ENCODE measurements around the gene APOL6.
"Not testable (repeated sequence)": the region's sequence is repeated elsewhere in the genome, so short reads cannot be mapped to it uniquely, and the experiment has no call there.

Gene APOL6

DNA sequence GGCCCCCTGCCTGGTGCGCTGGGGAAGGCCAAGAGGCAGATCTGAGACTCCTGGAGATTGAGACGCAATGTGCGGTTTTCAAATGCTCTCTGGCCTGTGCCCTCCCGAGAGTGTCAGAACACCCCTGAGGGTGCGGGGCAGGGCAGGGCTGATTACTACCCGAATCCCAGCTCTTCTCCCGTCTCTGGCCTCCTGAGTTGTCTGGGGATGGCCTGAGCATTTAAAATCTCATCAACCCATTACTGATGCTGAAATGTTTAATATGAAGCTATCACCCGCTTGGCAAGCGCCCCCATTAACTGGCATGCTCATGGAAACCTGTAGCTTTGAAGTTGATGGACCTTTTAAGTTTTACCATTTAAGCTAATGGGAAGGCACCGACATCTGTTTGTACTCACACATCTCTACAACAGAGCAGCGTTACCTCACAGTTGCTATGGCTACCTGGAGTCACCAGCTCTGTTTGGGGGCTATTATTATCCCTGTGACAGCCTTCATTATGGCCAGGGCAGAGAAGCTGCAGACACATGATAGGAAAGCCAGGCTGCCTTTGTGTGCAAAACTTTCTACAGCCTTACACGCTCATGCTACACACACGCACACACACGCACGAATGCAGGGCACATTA lies 27.5 kb upstream of the APOL6 start:
- H3K4me3 ChIP-seq (ENCODE audit: low read length), result no peak overlapping the region
- H3K4me1 ChIP-seq (ENCODE audit: insufficient read depth, low read length), result peaks cover 5% of the 10 kb centered on the region; the same call in 1 of the 2 replicates
- H3K36me3 ChIP-seq (ENCODE audit: insufficient read depth, low read depth, low read length), result no peaks in the 10 kb centered on the region
- H3K9ac ChIP-seq (ENCODE audit: low read depth, low read length), result no peak overlapping the region
- no peaks in the 10 kb centered on the region for H3K9me3 ChIP-seq (ENCODE audit: insufficient read depth, low read depth, low read length)
- no peak overlapping the region for H3K27ac ChIP-seq (ENCODE audit: low read length)
- H3K27me3 ChIP-seq (ENCODE audit: insufficient read depth, low read length), result no peaks in the 10 kb centered on the region

DNA sequence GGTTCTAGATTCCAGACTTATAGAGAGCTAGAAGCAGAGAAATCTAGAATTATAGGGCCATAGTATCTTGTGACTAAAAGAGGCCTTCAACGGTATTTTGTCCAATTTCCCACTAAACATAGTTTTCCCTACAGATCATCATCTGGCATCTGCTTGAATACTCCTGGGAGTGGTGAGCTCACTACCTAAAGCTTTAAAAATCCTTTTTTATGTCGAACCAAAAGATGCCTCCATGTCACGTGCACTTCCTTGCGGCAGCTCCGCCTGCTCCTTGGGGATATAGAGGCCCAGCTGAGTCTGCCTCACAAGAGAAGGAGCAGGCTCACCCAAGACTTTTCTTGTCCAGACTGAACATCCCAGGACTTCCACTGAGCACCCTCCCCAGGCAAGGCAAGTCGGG lies 26.8 kb upstream of the APOL6 start:
- H3K4me1 ChIP-seq (ENCODE audit: insufficient read depth, low read length), result peaks cover 5% of the 10 kb centered on the region; the same call in 1 of the 2 replicates
- H3K27ac ChIP-seq (ENCODE audit: low read length), result no peak overlapping the region
- H3K27me3 ChIP-seq (ENCODE audit: insufficient read depth, low read length), result no peaks in the 10 kb centered on the region
- H3K36me3 ChIP-seq (ENCODE audit: insufficient read depth, low read depth, low read length), result no peaks in the 10 kb centered on the region
- no peaks in the 10 kb centered on the region for H3K9me3 ChIP-seq (ENCODE audit: insufficient read depth, low read depth, low read length)
- H3K4me3 ChIP-seq (ENCODE audit: low read length), result no peak overlapping the region
- H3K9ac ChIP-seq (ENCODE audit: low read depth, low read length), result no peak overlapping the region

DNA sequence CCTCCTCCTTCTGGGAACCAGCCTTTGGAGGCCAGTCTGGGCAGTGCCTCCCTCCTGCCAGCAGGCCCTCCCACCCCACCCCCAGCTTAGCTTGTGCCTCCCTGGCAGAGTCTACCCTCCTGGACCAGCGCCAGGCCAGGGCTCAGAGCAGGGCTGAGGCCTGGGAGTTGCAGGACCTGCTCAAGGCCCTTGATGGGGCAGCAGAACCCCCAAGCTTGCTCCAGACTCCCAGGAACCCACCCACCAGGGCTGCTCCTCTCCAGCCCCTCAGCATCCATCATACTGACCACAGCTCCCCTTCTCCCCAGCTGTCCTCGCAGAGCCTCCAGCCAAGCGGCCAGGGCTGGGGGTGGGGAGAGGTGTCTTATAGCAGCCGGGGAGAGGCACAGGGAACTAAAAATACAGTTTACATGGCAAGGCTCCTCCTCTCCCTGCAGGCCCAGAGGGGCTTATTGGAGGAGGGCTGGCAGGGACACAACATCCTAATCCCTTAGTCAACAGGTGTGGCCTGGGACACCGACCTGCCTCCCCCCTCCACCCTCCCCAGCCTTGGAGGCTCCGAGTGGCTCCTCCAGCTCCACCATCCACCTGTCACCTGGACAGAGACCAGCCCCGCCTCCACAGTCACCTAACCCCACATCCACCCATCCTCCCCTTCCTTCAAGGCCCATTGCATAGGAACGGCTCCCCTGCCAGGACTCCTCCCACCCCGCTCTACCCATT lies 25.9 kb upstream of the APOL6 start:
- Histone ChIP-seq H3K4me1 (ENCODE audit: insufficient read depth, low read length) (peaks cover 5% of the 10 kb centered on the region; the same call in 1 of the 2 replicates), H3K9ac (ENCODE audit: low read depth, low read length) (no peak overlapping the region), H3K9me3 (ENCODE audit: insufficient read depth, low read depth, low read length) (no peaks in the 10 kb centered on the region), H3K4me3 (ENCODE audit: low read length) (no peak overlapping the region), H3K27ac (ENCODE audit: low read length) (no peak overlapping the region), H3K27me3 (ENCODE audit: insufficient read depth, low read length) (no peaks in the 10 kb centered on the region), H3K36me3 (ENCODE audit: insufficient read depth, low read depth, low read length) (no peaks in the 10 kb centered on the region)

DNA sequence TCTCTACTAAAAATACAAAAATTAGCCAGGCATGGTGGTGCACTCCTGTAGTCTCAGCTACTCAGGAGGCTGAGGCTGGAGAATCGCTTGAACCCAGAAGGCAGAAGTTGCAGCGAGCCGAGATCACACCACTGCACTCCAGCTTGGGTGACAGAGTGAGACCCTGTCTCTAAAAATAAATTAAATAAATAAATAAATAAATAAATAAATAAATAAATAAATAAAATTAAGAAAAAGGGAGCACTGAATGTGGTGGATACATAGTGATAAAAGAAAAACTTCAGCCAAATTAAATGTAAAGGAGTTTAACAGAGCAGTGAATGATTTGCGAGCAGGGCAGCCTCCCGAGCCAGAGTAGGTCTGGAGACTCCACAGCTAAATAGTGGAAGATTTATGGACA lies 24.4 kb upstream of the APOL6 start:
- not testable (repeated sequence) for H3K4me1 ChIP-seq (ENCODE audit: insufficient read depth, low read length); H3K27ac ChIP-seq (ENCODE audit: low read length); H3K4me3 ChIP-seq (ENCODE audit: low read length); H3K27me3 ChIP-seq (ENCODE audit: insufficient read depth, low read length); H3K36me3 ChIP-seq (ENCODE audit: insufficient read depth, low read depth, low read length); H3K9ac ChIP-seq (ENCODE audit: low read depth, low read length); H3K9me3 ChIP-seq (ENCODE audit: insufficient read depth, low read depth, low read length)

DNA sequence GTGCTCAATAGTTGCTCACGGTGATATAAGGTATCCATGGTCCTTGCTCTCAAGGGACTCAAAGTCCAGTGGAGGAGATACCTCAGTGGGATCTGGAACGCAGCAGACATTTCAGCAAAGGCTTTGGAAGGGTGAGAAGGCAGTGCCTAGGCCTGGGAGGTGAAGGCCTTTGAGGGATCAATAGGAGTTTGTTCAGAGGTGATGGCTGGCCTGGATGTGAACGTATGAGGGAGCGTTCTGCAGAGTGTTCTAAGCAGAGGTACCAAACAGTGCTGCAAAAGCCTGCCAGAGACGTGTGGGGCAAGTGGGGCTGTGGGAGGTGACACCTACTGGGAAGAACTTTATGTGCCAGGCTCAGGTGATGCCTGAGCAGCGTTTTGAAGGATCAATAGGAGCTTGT lies 23.7 kb upstream of the APOL6 start:
- H3K27me3 ChIP-seq (ENCODE audit: insufficient read depth, low read length), result no peaks in the 10 kb centered on the region
- no peaks in the 10 kb centered on the region for H3K36me3 ChIP-seq (ENCODE audit: insufficient read depth, low read depth, low read length)
- no peak overlapping the region for H3K27ac ChIP-seq (ENCODE audit: low read length)
- H3K4me1 ChIP-seq (ENCODE audit: insufficient read depth, low read length), result peaks cover 6% of the 10 kb centered on the region; the same call in 1 of the 2 replicates
- no peak overlapping the region for H3K9ac ChIP-seq (ENCODE audit: low read depth, low read length)
- H3K4me3 ChIP-seq (ENCODE audit: low read length), result no peak overlapping the region
- H3K9me3 ChIP-seq (ENCODE audit: insufficient read depth, low read depth, low read length), result no peaks in the 10 kb centered on the region

DNA sequence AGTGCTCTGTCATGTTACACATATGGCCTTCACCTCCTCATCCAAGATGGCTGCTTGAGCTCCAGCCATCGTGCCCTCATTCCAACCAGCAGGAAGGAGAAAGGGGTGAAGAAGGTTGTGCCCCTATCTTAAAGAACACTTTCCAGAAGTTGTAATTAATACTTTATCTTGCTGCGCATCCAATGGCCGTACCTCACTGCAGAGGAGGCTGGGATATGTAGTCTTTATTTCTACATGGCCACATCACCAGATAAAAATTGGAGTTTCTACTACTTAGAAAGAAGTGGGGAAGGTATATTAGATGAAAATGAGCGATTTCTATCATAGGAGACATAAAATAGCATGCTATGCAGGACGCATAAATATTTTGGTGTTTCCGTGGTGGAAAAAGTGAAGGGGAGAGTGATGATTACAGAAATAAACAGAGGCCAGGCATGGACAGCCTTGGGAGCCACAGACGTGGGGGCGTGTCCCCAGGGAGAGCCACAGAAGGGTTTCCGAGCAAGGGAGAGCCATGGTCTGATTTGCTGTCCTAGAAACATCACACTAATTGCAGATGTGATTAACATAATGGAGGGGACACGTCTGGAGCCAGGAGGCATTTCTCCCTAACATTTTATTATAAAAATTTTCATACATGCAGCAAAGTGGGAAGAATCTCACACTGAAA lies 22.3 kb upstream of the APOL6 start:
- Histone ChIP-seq H3K27me3 (ENCODE audit: insufficient read depth, low read length) (no peaks in the 10 kb centered on the region), H3K27ac (ENCODE audit: low read length) (no peak overlapping the region), H3K9ac (ENCODE audit: low read depth, low read length) (no peak overlapping the region), H3K4me3 (ENCODE audit: low read length) (no peak overlapping the region), H3K36me3 (ENCODE audit: insufficient read depth, low read depth, low read length) (no peaks in the 10 kb centered on the region), H3K4me1 (ENCODE audit: insufficient read depth, low read length) (peaks cover 7% of the 10 kb centered on the region; the same call in 1 of the 2 replicates), H3K9me3 (ENCODE audit: insufficient read depth, low read depth, low read length) (no peaks in the 10 kb centered on the region)

DNA sequence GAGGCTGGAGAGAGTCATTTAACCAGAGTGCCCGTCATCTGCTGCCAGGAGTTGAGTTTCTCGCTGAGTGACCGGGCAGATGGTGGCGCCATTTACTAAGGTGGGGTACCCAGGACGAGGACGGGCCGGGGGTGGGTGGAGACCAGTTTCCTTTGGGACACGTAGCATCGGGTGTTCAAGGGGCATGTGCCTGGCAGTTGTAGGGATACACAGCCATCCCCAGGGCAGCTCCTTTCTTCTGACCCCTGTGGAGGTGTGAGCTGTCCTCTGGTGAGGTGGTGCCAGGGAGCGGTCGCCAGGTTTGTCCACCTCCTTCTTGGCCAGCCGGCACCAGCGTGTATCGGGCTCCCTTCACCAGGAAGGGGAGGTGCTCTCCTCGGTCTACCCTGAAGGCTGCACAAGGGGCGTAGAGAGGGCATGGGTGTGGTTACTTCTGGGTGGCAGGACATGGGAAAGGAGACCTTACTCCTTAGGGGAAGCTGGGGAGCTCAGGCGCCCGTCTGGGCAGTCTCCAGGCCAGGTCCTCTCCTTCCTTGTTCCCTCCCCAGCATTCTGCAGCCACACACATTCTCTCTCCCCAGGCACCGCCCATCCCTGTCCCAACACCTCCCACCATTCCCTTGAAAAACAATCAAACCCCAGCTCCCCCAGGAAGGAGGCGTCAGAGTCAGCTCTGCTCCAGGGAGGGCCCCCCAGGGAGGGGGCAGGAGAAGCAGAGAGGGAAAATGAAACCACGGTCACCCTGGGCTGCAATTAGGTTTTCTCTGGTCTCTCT lies 20.8 kb upstream of the APOL6 start:
- Histone ChIP-seq H3K36me3 (ENCODE audit: insufficient read depth, low read depth, low read length) (no peaks in the 10 kb centered on the region), H3K27me3 (ENCODE audit: insufficient read depth, low read length) (no peaks in the 10 kb centered on the region), H3K4me3 (ENCODE audit: low read length) (peak overlapping the region; percentile 82), H3K9me3 (ENCODE audit: insufficient read depth, low read depth, low read length) (no peaks in the 10 kb centered on the region), H3K4me1 (ENCODE audit: insufficient read depth, low read length) (peaks cover 7% of the 10 kb centered on the region; the same call in 1 of the 2 replicates), H3K9ac (ENCODE audit: low read depth, low read length) (peak overlapping the region; percentile 77; the same call in 1 of the 2 replicates), H3K27ac (ENCODE audit: low read length) (no peak overlapping the region)

DNA sequence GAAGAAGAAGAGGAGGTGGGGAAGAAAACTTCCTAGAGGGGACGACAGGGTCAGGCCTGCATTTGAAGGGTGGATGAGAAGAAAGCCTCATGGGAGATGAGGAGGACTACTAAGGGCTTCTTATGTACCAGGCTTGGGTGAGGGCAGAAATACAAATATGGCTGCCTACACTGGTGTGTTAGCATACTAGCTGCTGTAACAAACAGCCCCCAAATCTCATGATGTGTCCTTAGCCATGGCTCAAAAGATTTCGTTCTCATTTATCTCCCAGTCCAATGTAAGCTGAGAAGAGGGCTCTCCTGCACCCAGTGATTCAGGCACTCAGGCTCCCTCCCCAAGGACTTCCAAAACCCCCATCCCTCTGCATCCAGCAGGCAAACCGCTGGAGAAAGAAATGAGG lies 19.5 kb upstream of the APOL6 start:
- Histone ChIP-seq H3K9me3 (ENCODE audit: insufficient read depth, low read depth, low read length) (no peaks in the 10 kb centered on the region), H3K4me1 (ENCODE audit: insufficient read depth, low read length) (peaks cover 6% of the 10 kb centered on the region; the same call in 1 of the 2 replicates), H3K36me3 (ENCODE audit: insufficient read depth, low read depth, low read length) (no peaks in the 10 kb centered on the region), H3K27me3 (ENCODE audit: insufficient read depth, low read length) (no peaks in the 10 kb centered on the region), H3K27ac (ENCODE audit: low read length) (no peak overlapping the region), H3K4me3 (ENCODE audit: low read length) (no peak overlapping the region), H3K9ac (ENCODE audit: low read depth, low read length) (no peak overlapping the region)

DNA sequence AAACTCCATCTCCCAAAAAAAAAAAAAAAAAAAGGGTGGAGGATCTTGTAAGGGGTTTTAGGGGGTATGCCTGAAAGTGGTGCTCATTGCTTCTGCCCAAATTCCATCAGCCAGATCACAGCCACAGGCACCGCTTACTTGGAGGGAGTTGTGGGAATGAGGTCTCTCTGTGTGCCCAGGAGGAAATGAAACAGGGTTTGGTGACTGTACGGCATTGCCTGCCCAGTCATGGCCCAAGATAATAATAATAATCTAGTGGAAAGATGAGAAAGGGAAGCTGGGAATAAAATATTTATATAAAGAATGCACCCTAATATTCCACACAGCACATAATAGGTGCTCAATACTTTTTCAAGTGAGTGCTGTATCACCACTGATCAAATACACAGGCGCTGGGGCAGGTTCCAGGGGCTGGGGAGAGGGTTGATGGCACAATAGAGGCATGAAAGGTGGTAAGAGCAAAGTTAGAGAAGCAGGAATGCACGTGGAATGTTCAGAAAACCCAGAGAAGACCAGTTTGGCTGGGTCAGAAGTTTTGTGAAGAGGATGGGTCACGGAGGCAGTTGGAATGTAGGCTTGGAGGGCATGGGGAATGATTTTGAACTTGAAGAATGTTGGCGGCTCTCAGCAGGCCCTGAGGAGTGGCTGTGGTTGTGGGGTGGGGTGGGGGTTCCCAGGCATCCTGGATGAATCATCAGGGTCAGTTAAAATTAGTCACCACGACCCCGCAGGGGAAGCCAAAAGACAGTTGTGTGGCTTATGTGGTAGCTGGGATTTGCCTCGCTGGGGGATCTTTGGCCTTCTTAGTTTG lies 18.6 kb upstream of the APOL6 start:
- H3K27ac ChIP-seq (ENCODE audit: low read length), result no peak overlapping the region
- no peak overlapping the region for H3K4me3 ChIP-seq (ENCODE audit: low read length)
- H3K4me1 ChIP-seq (ENCODE audit: insufficient read depth, low read length), result peaks cover 6% of the 10 kb centered on the region; the same call in 1 of the 2 replicates
- H3K36me3 ChIP-seq (ENCODE audit: insufficient read depth, low read depth, low read length), result no peaks in the 10 kb centered on the region
- no peaks in the 10 kb centered on the region for H3K27me3 ChIP-seq (ENCODE audit: insufficient read depth, low read length)
- no peaks in the 10 kb centered on the region for H3K9me3 ChIP-seq (ENCODE audit: insufficient read depth, low read depth, low read length)
- H3K9ac ChIP-seq (ENCODE audit: low read depth, low read length), result no peak overlapping the region

DNA sequence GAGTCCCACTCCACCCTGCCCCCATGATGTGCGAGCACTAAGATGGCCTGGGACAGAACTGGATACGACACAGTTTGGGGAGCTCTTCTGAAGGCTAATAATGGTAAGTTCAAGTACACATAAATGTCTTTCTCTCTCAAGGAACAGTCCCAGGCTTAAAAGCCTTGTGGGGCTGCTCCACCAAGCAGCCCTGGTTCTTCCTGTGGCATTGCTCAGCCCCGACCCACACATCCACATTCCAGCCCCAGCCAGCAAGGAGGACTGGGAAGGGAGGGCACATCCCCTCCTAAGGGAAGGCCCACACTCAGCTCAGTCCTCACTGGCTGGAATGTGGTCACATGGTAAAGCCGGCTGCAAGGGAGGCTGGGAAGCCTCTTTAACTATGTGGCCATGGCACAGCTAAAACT lies 17.9 kb upstream of the APOL6 start:
- peaks cover 6% of the 10 kb centered on the region; the same call in 1 of the 2 replicates for H3K4me1 ChIP-seq (ENCODE audit: insufficient read depth, low read length)
- no peaks in the 10 kb centered on the region for H3K27me3 ChIP-seq (ENCODE audit: insufficient read depth, low read length)
- no peaks in the 10 kb centered on the region for H3K9me3 ChIP-seq (ENCODE audit: insufficient read depth, low read depth, low read length)
- H3K27ac ChIP-seq (ENCODE audit: low read length), result no peak overlapping the region
- H3K9ac ChIP-seq (ENCODE audit: low read depth, low read length), result no peak overlapping the region
- H3K4me3 ChIP-seq (ENCODE audit: low read length), result no peak overlapping the region
- H3K36me3 ChIP-seq (ENCODE audit: insufficient read depth, low read depth, low read length), result no peaks in the 10 kb centered on the region

DNA sequence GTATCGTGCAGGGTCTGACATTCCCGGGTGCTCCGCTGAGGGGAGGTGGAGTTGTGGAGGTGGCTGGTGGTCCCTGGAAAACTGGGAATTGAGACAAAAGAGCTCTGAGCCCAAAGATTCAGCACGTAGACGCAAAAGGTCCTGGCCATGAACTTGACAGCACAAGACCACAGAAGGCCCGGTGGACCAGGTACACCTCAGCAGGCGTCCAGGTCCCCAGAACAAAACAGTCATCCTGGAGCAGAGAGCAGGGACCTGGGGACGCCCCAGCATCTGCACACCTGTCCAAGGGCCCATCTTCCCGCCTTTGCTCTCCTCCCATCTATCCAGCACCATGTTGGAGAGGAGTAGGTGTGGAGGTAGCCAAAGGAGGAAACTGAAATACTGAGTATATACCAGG lies 17.4 kb upstream of the APOL6 start:
- Histone ChIP-seq H3K27ac (ENCODE audit: low read length) (no peak overlapping the region), H3K9ac (ENCODE audit: low read depth, low read length) (no peak overlapping the region), H3K4me3 (ENCODE audit: low read length) (no peak overlapping the region), H3K4me1 (ENCODE audit: insufficient read depth, low read length) (peaks cover 6% of the 10 kb centered on the region; the same call in 1 of the 2 replicates), H3K36me3 (ENCODE audit: insufficient read depth, low read depth, low read length) (no peaks in the 10 kb centered on the region), H3K9me3 (ENCODE audit: insufficient read depth, low read depth, low read length) (no peaks in the 10 kb centered on the region), H3K27me3 (ENCODE audit: insufficient read depth, low read length) (no peaks in the 10 kb centered on the region)
